ENCODE data around the gene APOL5. TPM values are rescaled to one million over a fixed set of nuclear protein-coding genes. Genes with fewer than 3 reads are reported as not detected.
A peak's percentile ranks its signal among the peaks of the same experiment; 100 is the strongest.

The APOL5 gene
- total and polyA plus RNA-seq, 4 donors, result not detected

GRCh38 chr22:35705141-35705540 is 12.5 kb upstream of the APOL5 start:
- 95% methylated on average over 3 of the region's 3 CpGs for WGBS, 2 donors
- DNase-seq, result no peak

DNA sequence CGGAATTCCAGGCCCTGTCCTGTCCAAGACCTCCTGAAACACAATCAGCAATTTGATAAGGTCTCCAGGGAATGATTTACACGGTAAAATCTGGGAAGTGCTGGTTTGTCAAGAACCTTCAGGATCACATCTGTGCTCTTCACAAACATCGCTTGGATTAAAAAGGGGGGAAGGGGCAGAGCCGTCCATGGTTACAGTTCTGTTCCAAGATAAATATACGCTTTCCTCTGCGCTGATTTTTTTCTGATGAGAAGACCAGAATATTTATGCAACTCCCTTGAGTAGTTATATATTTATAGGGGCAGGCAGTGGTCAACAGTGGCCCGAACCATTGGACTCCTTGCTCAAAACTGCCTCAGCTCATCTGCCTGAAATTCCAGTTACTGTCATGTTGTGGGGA is 9.2 kb upstream of the APOL5 start:
- no peaks in the 10 kb centered on the region for H3K27me3 ChIP-seq (ENCODE audit: control insufficient read depth in 3 of 3, insufficient read depth in 3 of 3, low read length in 2 of 3)
- no peak for ATAC-seq (ENCODE audit: insufficient read depth, low FRiP score)

More at GRCh38 chr22:35705141-35705540, 12.5 kb upstream of the APOL5 start:
- Histone ChIP-seq H3K27ac (ENCODE audit: low read depth in 1 of 2, low read length in 1 of 2) (no peak overlapping the region), H3K27me3 (ENCODE audit: control insufficient read depth in 3 of 3, insufficient read depth in 3 of 3, low read length in 2 of 3) (no peaks in the 10 kb centered on the region), H3K9ac (ENCODE audit: insufficient read depth in 1 of 2, low read length in 2 of 2) (no peak overlapping the region), H3K4me3 (no peak overlapping the region), H3K36me3 (ENCODE audit: control insufficient read depth in 4 of 4, insufficient read depth in 4 of 4, low read length in 4 of 4) (no peaks in the 10 kb centered on the region), H3K4me1 (ENCODE audit: control insufficient read depth in 5 of 5, insufficient read depth in 5 of 5, low read length in 5 of 5) (peaks cover 0 to 4% (median 0%) of the 10 kb centered on the region in 5 donors), H3K9me3 (ENCODE audit: control insufficient read depth in 4 of 4, insufficient read depth in 3 of 4, low read length in 3 of 4) (no peaks in the 10 kb centered on the region)
- no peak for ATAC-seq (ENCODE audit: insufficient read depth, low FRiP score)
- TF ChIP-seq CTCF (IDR thresholded peaks at IDR 0.05; ENCODE audit: control extremely low read depth, extremely low read depth), result no peak

DNA sequence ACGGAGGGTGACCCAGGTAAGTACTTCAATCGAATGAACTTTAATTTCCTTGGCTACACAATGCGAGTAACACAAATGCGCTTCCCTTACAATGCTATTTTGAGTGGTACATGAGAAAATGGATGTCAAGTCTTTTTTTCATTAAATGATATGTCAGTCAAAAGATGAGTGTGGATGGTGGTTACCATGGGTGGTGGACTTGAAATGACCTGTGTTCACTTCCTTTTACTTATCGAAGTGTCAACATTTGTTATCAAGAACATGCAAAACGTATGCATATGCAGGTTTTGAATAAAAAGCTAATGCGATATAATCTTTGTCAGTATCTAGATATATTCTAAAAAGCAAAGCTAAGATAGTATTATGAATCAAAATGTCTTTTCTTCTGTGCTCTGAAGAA is 8.8 kb upstream of the APOL5 start:
- peaks cover 0 to 4% (median 0%) of the 10 kb centered on the region in 5 donors for H3K4me1 ChIP-seq (ENCODE audit: control insufficient read depth in 5 of 5, insufficient read depth in 5 of 5, low read length in 5 of 5)
- no peaks in the 10 kb centered on the region for H3K36me3 ChIP-seq (ENCODE audit: control insufficient read depth in 4 of 4, insufficient read depth in 4 of 4, low read length in 4 of 4)
- no peaks in the 10 kb centered on the region for H3K9me3 ChIP-seq (ENCODE audit: control insufficient read depth in 4 of 4, insufficient read depth in 3 of 4, low read length in 3 of 4)
- no peak for TF ChIP-seq CTCF (IDR thresholded peaks at IDR 0.05; ENCODE audit: control extremely low read depth, extremely low read depth)
- no peak overlapping the region for H3K9ac ChIP-seq (ENCODE audit: insufficient read depth in 1 of 2, low read length in 2 of 2)
- WGBS, 2 donors, result 80 to 87% methylated on average over 7 of the region's 7 CpGs
- H3K27ac ChIP-seq (ENCODE audit: low read depth in 1 of 2, low read length in 1 of 2), result no peak overlapping the region
- DNase-seq (no peak), ATAC-seq (ENCODE audit: insufficient read depth, low FRiP score) (no peak)
- no peaks in the 10 kb centered on the region for H3K27me3 ChIP-seq (ENCODE audit: control insufficient read depth in 3 of 3, insufficient read depth in 3 of 3, low read length in 2 of 3)
- no peak overlapping the region for H3K4me3 ChIP-seq

More for the DNA sequence above, 9.2 kb upstream of the APOL5 start:
- Histone ChIP-seq H3K4me3 (no peak overlapping the region), H3K9ac (ENCODE audit: insufficient read depth in 1 of 2, low read length in 2 of 2) (no peak overlapping the region), H3K36me3 (ENCODE audit: control insufficient read depth in 4 of 4, insufficient read depth in 4 of 4, low read length in 4 of 4) (no peaks in the 10 kb centered on the region), H3K9me3 (ENCODE audit: control insufficient read depth in 4 of 4, insufficient read depth in 3 of 4, low read length in 3 of 4) (no peaks in the 10 kb centered on the region), H3K27ac (ENCODE audit: low read depth in 1 of 2, low read length in 1 of 2) (no peak overlapping the region), H3K4me1 (ENCODE audit: control insufficient read depth in 5 of 5, insufficient read depth in 5 of 5, low read length in 5 of 5) (peaks cover 0 to 4% (median 0%) of the 10 kb centered on the region in 5 donors)
- TF ChIP-seq CTCF (IDR thresholded peaks at IDR 0.05; ENCODE audit: control extremely low read depth, extremely low read depth), result no peak
- DNase-seq, result peak in 2 of 3 donors; percentile 9 to 22
- WGBS, 2 donors, result 65 to 82% methylated on average over 7 of the region's 7 CpGs

- WGBS, 2 donors, result 67 to 79% methylated on average over 4 of the region's 4 CpGs
- Histone ChIP-seq H3K4me1 (ENCODE audit: control insufficient read depth in 5 of 5, insufficient read depth in 5 of 5, low read length in 5 of 5) (peaks cover 0 to 4% (median 0%) of the 10 kb centered on the region in 5 donors), H3K9ac (ENCODE audit: insufficient read depth in 1 of 2, low read length in 2 of 2) (no peak overlapping the region), H3K27ac (ENCODE audit: low read depth in 1 of 2, low read length in 1 of 2) (no peak overlapping the region), H3K4me3 (no peak overlapping the region), H3K36me3 (ENCODE audit: control insufficient read depth in 4 of 4, insufficient read depth in 4 of 4, low read length in 4 of 4) (no peaks in the 10 kb centered on the region), H3K9me3 (ENCODE audit: control insufficient read depth in 4 of 4, insufficient read depth in 3 of 4, low read length in 3 of 4) (no peaks in the 10 kb centered on the region), H3K27me3 (ENCODE audit: control insufficient read depth in 3 of 3, insufficient read depth in 3 of 3, low read length in 2 of 3) (no peaks in the 10 kb centered on the region)
- DNase-seq, result no peak
- no peak for TF ChIP-seq CTCF (IDR thresholded peaks at IDR 0.05; ENCODE audit: control extremely low read depth, extremely low read depth)
- no peak for ATAC-seq (ENCODE audit: insufficient read depth, low FRiP score)
These were observed 6.3 kb upstream of the APOL5 start for GRCh38 chr22:35711336-35711735.
